ENCODE results near the gene OGFOD2.
"Not testable (repeated sequence)": the region's sequence is repeated elsewhere in the genome, so short reads cannot be mapped to it uniquely, and the experiment has no call there.

The OGFOD2 gene

DNA sequence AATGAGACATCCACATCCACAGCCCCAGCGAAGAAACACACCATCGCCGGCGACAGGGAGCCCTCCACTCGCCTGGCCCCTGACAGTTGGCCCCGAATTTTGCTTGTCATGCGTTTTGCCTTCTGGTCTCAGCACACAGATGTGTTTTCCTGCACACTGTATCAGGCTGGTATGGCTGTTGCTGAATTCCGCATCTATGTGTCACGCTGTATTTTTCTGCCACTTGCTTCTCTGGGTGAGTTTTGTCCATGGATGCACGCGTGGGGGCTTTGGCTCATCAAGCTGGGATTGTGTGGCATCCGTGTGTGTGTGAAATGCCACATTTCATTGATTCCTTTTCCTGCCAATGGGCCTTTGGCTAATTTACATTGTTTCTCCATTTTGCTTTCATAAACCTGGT lies 31.9 kb downstream of the OGFOD2 start:
- DNase-seq, result no peak

DNA sequence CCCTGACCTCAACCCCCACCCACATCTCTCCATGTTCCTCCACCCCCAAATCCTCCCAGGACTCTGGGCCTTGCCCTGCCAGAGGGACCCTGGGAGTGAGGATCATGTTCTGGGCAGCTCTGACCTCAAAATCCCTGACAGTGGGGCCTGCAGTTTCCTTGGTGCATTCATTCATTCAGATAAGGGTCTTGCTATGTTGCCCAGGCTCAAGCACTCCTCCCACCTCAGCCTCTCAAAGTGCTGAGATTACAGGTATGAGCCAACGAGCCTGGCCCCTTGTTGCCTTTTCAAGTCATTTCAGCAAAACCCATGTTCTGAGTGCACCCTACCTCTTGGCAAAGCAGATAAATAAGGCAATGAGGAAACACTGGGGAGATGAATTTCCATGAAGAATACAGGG lies 35.1 kb downstream of the OGFOD2 start:
- no peak for DNase-seq

DNA sequence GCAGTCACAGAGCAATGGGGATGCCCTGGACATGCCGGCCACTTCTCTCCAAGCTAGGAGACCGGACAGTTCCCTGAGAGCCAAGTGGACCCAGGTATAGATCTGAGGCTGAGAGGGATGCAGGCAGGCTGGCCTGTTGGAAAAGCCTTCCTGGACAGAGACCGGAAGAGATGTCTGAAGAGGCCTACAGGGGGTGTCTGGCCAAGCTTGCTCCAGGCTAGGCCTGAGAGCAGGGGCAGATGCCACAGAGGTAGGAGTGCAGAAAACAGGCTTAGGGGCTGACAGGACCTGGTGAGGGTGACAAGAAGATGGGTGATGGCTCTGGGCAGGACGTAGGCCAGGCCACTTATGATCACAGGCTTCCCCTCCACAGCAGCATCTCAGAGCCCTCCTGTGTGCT lies 35.6 kb downstream of the OGFOD2 start:
- no peak for DNase-seq

DNA sequence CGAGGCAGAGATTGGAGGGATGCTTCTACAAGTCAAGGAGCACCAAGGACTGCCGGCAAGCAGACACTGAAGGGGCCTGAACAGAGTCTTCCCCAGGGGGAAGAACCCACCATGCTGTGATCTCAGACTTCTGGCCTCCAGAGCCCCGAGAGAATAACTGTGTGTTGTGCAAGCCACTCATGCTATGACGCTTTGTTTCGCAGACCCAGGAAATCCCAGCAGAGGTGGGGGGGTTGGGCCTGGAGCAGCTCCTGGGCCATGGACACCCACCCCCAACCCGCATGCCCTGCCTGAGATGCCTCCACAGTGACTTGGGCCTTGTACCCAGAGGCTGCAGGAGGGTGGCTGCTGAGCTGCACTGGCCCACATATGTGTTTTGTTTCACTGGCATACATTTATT lies 36.7 kb downstream of the OGFOD2 start:
- DNase-seq, result no peak

DNA sequence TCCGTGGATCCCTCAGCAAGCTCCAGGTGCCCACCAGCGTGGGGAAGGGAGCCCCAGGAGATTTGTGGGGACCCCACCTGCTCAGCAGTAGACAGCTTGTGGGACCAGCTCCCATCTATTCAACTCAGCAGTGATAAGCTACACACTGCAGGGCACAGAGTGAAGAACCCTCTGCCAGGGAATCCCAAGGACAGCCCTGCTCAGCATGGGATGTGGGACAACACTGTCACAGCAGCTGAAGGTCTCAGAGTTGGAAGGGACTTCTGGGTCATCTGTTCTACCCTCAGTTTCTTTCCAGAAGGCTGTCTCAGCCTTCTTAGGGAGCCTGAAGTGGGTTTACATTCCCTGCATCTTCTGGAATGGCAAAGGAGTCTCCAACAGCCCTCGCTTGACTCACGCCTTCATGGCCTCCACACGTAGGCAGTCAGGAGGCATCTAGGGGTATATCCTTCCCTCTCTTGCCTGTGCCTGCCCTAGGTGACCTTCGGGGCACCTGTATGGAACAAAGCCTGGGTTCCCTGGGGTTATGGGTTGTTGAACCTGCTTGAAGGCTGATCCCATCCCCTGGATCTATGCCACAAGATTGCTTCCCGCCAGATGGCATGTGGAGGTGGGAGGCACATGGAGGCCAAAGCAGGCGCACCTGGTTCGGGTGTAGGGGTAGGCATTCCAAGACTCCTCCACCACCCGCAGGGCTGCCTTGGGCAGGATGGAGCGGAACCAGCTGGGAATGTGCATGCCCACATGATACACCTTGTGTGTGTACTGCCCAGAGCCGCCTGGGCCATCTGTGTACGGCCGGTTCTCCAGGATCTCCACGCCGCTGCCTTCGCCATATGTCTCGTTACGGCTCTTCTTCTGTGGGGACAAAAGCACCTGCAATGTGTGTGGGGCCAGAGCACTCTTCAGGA lies 38.4 kb downstream of the OGFOD2 start:
- DNase-seq, result no peak

DNA sequence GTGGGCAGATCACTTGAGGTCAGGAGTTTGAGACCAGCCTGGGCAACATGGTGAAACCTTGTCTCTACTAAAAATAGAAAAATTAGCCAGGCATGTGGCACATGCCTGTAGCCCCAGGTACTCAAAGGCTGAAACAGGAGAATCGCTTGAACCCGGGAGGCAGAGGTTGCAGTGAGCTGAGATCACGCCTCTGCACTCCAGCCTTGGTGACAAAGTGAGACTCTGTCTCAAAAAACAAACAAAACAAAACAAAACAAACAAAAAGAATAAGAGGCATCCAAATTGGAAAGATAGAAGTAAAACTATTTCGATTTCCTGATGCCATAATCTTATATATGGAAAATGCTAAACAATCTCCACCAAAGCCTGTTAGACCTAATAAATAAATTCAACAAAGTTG lies 39.4 kb downstream of the OGFOD2 start:
- DNase-seq, result not testable (repeated sequence)

DNA sequence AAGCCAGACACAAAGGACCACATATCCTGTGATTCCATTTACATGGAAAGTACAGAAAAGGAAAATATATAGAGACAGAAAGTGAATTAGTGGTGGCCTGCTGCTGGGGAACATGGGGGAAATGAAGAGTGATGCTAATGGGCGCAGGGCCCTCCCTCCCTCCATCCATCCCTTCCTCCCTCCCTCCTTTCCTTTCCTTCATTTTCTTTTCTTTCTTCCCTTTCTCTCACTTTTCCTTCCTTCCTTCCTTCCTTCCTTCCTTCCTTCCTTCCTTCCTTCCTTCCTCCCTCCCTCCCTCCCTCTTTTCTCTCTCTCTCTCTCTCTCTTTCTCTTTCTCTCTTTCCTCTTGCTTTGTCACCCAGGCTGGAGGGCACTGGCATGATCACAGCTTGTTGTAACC lies 42.7 kb downstream of the OGFOD2 start:
- no peak for DNase-seq

DNA sequence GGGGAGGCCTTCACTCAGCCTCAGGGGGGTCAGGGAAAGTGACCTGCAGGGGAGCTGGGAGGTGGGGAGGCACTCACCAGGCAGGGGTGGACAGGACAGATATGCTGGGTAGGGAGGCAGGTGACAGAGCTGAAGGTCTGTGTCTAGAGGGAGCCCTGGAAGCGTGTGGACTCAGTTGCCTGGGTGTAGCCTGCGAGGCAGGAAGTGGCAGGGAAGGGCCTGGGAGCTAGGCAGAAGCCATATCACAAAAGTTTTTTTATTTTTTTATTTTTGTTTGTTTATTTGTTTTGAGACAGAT lies 44.7 kb downstream of the OGFOD2 start:
- no peak for DNase-seq

DNA sequence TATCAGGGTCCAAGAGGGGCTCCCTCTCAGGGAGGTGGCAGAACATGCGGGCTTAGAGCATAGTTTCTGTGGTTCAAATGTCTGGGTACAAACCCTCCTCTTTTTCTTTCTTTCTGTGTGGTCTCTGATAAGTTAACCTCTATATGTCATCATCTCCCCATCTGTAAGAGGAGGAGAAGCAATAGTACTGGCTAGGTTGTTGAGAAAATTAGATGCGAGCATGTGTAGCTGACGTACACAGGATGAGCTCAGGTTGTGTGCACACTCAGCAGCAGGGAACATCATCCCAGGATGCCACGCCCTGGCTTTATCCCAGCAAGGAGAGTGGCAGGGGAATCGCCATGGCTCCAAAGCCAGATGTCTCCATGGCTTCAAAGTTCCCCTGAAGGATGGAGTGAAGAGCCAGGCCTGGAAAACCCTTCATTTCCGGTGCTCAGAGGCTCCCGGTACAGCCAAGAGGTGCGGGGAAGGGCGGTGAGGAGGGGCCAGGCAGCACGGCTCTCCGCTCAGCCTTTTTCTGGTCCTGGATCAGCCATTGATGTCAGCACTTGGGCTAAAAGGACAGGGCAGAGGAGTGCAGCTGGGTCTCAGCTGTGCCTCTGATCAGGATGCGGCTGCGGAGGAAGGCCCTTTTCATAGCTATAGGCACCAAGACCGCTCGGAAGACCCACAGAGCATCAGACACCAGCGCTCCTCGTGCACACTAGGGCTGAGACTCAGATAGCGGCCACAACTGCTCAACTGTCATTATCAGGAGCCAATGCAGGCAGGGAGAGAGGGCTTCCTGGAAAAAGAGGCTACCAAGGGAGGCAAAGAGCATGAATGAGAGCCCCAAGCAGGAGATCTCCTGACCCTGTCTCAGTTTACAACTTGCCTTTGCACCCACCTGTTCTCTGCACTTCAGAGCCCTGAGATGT lies 46.9 kb downstream of the OGFOD2 start:
- no peak for DNase-seq

DNA sequence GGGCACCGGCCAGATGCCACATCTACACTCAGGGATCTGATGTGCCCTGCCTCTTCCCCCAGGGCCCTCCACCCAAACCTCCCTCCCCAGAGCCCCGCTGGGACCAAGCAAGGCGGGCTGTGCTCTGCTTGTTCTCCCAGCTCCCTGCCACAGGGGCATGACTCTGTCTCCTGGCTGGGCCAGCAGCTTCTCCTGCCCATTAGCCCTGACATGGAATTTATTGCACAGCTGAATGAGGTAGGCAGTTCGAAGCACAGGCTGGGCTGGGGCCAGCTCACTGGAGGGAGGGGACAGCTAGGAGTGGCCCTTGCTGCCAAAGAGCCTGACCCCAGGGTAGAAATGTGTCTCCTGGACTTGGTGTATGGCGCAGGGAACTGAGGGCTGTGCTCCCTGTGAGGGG lies 47.8 kb downstream of the OGFOD2 start:
- no peak for DNase-seq

DNA sequence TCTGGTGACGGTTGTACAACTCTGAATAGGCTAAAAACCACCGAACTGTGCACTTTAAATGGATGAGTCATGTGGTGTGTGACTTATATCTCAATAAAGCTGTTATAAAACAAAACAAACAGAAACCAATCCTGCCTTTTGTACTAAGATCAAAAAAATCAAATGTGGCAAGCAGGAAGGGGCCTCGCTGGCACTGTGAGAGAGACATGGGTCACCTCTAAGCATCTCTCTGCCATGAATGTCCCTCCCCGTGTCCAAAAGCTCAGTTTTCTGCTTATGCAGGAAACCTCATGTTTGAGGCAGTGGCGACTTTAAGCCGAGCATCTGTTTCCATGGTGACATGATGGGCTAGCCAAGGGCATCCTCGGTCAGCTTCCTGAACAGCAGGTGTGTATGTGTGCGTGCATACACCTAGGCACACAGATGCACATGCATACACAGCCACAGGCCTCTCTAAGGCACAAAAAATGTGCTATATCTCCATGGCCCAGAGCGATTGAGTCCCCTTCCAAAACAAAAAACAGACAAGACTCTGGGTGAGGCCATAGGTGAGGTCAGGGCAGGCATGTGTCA lies 49.9 kb downstream of the OGFOD2 start:
- DNase-seq, result no peak

DNA sequence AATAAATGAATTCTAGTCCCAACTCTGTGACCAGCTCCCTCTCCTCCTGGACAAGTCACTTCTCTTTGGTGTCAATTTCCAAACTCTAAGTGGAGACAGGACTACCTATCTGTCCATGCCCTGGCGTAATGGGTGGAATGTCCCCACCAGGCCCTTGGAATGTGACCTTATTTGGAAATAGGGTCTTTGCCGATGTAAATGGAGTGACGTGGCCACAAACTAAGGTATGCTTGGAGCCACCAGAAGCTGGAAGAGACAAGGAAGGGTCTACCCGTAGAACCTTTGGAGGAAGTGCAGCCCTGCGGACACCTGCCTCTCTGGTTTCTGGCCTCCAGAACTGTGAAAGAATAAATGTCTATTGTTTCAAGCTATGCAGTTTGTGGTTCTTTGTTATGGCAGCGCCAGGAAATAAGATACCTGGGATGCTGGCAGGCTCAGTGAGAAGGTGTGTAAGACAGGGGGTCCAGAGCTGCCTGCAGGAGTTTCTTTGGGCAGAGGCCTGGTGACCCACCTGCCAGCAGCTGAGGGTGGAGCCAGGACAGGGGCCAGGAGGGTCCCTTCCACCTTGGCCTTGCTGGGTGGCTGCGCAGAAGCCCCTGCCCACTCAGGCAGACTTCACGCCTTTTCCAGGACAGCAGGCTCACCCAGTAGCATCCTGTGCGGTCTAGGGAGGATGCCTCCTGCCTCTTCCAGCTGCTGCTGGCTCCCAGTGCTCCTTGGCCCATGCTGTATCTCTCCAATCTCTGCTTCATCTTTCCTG lies 51.2 kb downstream of the OGFOD2 start:
- no peak for DNase-seq

DNA sequence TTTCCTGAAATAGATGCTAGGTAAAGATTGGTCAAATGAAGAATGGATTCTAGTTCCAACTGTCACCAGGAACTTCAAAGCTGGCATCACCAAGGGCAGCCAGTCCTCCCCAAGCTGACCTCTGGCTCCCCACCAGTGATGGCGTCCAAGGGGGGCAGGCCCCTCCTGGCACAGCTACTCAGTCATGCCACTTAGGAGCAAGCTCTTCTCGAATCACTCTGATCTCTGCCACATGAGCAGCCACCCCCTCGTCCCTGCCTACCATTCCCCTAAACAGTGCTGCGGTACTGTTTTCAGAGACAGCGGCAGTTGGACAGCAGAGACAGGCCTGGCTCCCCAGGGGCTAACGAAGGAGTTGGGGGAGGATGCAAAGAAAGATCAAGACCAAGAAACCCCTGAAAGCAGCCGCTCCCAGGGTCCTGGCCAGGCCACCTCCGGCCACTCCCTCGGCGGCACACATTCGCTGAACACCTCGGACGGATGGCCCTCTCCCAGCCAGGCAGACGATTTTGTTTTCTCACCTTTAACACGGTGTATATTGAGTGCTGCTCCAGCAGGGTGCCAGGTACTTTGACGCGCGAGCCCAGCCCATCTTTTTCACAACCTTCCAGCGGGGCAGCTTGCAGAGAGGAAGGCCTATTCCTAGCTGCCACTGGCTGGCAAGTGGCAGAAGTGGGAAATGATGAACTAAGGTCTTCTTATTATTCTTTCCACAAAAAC lies 52.8 kb downstream of the OGFOD2 start:
- DNase-seq, result no peak

DNA sequence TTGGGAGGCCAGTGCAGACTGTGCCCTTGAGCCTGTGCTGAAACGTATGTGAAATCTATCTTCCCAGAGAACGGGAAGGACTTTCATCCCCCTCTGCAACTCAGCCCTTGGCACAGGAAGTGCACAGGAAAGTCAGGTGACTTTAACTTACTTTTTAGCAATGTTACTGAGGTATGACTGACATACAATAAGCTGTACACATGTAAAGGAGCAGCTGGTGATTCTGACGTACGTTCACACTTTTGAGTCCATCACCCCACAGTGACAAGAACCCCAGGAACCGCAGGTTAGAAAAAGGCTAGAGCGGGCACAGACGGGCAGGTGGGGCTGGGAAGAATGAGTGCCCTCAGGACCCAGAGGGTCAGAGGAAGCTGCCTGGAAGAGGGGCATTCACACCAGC lies 53.4 kb downstream of the OGFOD2 start:
- no peak for DNase-seq

DNA sequence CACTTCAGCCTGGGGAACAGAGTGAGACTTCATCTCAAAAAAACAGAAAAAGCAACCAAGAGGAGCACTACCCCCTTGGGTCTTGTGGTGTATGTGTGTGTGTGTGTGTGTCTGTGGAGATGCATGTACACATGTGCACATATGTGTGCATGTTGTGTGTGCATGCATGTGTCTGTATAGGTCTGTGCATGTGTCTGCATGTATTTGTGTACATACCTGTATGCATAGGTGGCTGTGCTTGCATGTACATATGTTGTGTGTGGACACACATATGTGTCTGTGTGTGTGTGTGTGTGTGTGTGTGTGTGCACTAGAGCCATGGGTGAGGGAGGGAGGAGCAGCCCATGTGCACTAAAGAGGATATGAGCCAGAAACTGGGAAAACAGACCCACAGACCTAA lies 54.5 kb downstream of the OGFOD2 start:
- DNase-seq, result no peak
